Measurements from ENCODE around the gene SZT2. TPM values are rescaled to one million over a fixed set of nuclear protein-coding genes. Genes with fewer than 3 reads are reported as not detected.

The SZT2 gene
- 3.6 to 8.7 TPM (median 7.0 TPM) in 5 replicates for total RNA-seq (2022; extraction: Qiagen RNA extraction)

DNA sequence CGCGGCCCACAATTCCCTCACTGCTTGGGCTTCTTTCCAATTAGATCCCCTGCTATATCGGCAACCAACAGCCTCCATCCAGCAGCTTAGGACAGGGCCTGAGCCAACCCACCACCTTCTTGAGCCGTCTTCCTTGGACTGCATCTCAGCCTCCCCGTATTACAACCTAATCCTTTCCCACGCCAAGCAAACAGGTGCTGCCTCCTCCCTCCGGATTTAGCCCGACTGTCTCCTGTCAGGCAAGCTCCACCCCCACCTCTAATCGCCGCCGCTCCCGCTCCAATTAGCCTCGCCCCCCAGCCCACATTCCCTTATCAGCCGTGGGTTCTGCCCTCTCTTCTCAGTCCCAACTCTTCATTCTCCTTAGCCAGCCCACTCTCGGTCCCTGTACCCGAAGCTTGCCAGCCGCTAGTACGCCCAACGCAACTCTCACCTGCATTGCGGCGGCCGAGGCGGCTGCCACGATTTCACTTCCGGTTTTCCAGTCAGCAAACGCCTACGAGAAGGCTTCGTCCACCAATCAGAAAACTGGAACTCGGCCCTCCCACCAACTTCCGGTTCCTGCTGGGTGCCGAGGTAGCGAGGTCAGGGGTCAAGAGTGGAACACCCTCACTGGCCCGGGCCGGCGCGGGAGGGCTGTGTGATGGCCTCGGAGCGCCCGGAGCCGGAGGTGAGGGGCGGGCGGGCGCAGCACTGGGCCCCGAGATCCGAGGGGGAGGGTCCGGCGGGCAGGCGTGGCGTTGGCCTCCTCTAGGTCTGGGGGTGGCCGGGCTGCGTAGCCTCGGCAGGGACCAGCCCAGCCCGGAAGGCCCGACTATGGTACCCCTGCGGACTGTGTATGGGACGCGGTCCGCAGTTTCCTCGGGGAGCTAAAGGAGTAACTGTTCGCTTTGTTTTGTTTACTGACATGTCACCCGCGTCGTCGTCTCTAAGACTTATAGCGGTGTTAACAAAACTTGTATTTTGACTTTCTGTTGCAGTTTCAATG, at the start of gene SZT2, which contains the start of gene MED8:
SZT2 (plus strand) TSS at position 574 of the 988 bp plus-strand sequence; CDS start at position 644, 70 bp downstream.
MED8 (minus strand) TSS at position 475 of the 988 bp plus-strand sequence; CDS start at position 439, 36 bp downstream.

DNA sequence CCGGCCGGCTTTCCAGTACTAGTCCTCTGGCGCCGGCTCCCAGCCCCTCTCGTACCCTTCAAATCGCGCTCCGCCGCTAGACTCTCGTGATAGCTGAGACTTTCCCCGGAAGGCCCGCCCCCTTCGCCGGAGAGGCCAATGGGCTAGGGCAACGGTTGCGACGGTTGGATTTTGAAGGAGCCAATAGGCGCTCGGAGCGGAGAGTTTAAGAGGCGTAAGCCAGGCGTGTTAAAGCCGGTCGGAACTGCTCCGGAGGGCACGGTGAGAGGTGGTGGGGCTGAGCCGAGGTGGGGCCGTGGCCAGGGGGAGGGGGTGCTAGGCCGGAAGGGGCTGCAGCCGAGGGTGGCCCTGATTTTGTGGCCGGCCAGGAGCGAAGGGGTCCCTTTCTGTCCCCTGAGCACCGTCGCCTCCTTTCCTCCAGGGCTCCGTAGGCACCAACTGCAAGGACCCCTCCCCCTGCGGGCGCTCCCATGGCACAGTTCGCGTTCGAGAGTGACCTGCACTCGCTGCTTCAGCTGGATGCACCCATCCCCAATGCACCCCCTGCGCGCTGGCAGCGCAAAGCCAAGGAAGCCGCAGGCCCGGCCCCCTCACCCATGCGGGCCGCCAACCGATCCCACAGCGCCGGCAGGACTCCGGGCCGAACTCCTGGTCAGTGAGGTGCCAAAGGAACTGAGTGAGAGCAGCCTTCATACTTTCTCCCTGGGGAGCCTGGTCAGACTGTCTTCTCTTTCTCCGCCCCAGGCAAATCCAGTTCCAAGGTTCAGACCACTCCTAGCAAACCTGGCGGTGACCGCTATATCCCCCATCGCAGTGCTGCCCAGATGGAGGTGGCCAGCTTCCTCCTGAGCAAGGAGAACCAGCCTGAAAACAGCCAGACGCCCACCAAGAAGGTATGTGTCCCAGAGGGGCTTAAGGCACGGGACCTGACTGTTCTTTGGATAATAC, 30.7 kb upstream of the SZT2 start, which contains the start of gene CDC20:
CDC20 (plus strand) TSS at position 236 of the 948 bp plus-strand sequence; CDS start at position 471, 235 bp downstream.

DNA sequence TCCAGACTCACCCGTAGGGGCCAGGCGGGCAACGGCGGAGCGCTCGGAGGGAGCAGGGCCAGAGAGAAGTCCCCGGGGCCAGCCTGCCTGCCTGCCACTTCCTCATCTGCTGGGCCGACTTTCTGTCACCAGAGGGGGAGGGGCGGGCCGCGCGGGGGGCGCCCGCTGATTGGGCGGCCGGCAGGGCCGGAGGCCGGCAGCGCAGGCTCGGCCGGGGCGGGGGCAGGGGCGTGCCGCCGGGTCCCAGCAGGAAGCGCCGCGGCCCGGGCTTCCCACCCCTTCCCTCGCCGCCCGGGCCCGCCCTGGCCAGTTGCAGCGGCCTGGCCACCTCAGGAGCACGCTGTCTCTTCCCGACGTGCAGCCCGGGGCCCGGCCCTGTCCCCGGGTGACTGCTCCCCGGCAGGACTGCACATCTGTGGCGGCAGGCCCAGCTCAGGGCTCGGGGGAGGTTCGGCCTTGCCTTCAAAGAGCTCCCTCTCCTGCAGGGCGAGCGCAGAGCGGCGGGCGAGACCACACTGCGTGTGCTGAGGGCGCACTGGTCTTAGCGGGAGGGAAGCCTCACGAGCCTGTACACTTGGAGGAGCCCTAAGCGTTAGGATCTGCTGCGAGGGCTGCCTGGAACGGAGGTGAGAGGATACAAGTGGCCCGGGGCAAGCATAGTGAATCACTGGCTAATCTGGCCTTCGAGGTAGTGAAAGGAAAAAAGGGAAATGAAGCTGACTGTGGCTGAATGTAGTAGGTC, 21.6 kb upstream of the SZT2 start, which contains the start of gene ELOVL1:
ELOVL1 (minus strand) TSS at position 108 of the 742 bp plus-strand sequence. CDS start 2,402 bp downstream, outside the sequence.

DNA sequence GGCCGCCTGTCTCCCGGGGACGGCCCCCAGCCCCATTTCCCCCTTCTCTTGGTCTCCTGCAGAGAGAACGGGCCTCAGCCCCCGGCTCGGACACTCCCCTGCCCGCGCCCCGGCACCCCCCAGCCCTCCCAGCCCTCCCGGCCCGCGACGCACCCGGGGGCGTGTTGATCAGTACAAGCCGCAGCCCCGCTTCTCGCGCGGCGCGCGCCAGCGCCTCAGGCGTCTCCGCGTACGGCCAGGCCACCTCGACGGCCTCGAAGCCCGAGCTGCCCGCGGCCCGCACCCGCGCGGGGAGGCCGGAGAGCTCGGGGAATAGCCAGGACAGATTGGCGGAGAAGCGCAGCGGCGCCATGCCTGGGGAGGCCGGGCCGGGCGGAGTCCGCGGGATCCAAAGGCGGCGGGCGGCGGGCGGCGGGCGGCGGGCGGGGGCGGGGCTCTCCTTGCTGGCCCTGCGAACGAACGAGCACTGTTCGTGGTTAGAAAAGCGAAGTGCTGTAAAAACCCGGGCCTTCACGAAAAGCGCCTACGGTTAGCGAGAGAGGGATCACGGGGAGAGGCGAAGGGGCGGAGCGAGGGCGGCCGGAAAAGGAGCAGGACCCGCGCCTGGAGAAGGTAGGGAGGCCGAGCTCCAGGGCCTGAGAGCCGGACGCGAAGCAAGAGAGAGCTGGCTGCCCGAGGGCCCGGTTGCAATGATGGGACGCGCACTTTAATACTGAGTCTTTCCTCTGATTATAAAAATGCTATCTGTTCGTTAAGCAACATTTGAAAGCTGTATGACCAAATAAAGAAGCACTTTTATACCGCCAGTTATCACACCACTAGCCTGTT, 64.0 kb downstream of the SZT2 start, which contains the start of gene HYI:
HYI (minus strand) TSS at position 490 of the 828 bp plus-strand sequence; CDS start at position 352, 138 bp downstream.

Other genes starting within 250 kb of the SZT2 start
- 171 to 197 TPM (median 182 TPM) in 5 replicates for gene EBNA1BP2, start 217.6 kb upstream of the SZT2 start, total RNA-seq (2022; extraction: Qiagen RNA extraction)
- gene CFAP57, start 217.6 kb upstream of the SZT2 start, total RNA-seq (2022; extraction: Qiagen RNA extraction): 0.25 to 0.46 TPM (median 0.35 TPM) in 5 replicates
- 0.14 TPM in 1 of 5 replicates, not detected in the others for gene TMEM125, start 119.9 kb upstream of the SZT2 start, total RNA-seq (2022; extraction: Qiagen RNA extraction)
- gene C1orf210, start 104.3 kb upstream of the SZT2 start, total RNA-seq (2022; extraction: Qiagen RNA extraction): not detected in 5 replicates
- gene TIE1, start 88.9 kb upstream of the SZT2 start, total RNA-seq (2022; extraction: Qiagen RNA extraction): 0.02 to 0.25 TPM (median 0.13 TPM) in 4 of 5 replicates, not detected in the other
- 0.15 to 0.25 TPM (median 0.16 TPM) in 3 of 5 replicates, not detected in the others for gene MPL, start 52.1 kb upstream of the SZT2 start, total RNA-seq (2022; extraction: Qiagen RNA extraction)
- 174 to 209 TPM (median 197 TPM) in 5 replicates for gene CDC20, start 30.9 kb upstream of the SZT2 start, total RNA-seq (2022; extraction: Qiagen RNA extraction)
- 133 to 155 TPM (median 136 TPM) in 5 replicates for gene ELOVL1, start 21.9 kb upstream of the SZT2 start, total RNA-seq (2022; extraction: Qiagen RNA extraction)
- gene MED8, start 99 bp upstream of the SZT2 start, total RNA-seq (2022; extraction: Qiagen RNA extraction): 31.6 to 34.1 TPM (median 32.3 TPM) in 5 replicates
- 12.7 to 14.9 TPM (median 14.3 TPM) in 5 replicates for gene HYI, start 64.0 kb downstream of the SZT2 start, total RNA-seq (2022; extraction: Qiagen RNA extraction)
- 70.7 to 107 TPM (median 104 TPM) in 5 replicates for gene PTPRF, start 141.0 kb downstream of the SZT2 start, total RNA-seq (2022; extraction: Qiagen RNA extraction)